Astrocyte of the cerebellum (primary cell): ENCODE data around the gene PRDM15.
"Not testable (repeated sequence)": the region's sequence is repeated elsewhere in the genome, so short reads cannot be mapped to it uniquely, and the experiment has no call there.

ENCODE experiments used
- DNase-seq: peaks from one replicate; pipeline ENCODE4 v3.0.0-alpha.2; 2011; ENCODE audit warnings: low read depth
- H3K4me3 ChIP-seq: 2 replicates; pipeline ENCODE4 v1.5.1; 2011; ENCODE audit warnings: mild to moderate bottlenecking, low read depth, low read length, moderate library complexity
- CTCF ChIP-seq: IDR thresholded peaks from 2 replicates; pipeline ENCODE4 v1.5.1; 2012; ENCODE audit warnings: low read length, low read depth, moderate library complexity, mild to moderate bottlenecking; ENCODE audit errors: missing control alignments
- in situ Hi-C: cut with HindIII; loops from 2 replicates; pipeline ENCODE4 v1.10.0; 2017; ENCODE audit warnings: low sequenced_read_pairs

The PRDM15 gene

GRCh38 chr21:41796476-41797080 is 82.6 kb downstream of the PRDM15 start:
- no peak for DNase-seq
- in situ Hi-C loops = loop anchor here (25.0 kb wide), 1 partner anchor 509 kb away; no protein-coding TSS in a partner anchor
- H3K4me3 ChIP-seq = no peak overlapping the region
- TF ChIP-seq CTCF = no peak

DNA sequence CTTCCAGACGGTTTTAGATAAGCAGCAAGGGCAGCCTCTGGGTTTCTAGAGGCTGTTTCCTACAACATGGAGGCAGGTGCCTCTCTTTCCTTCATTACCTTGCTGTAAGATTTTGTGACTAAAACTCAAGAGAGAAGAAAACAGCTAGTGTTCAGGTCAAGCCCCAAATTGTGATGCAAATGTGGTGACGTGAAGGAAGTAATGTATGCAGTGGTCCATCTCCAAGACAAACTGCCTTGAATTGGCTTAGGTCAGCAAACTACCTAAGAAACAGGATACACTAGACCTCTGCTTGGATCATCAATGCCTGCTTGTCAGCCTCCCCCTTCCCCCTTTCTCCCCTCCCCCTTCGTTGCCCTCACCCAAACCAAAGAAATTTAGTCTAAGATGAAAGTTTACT is 83.4 kb downstream of the PRDM15 start:
- no peak for DNase-seq
- in situ Hi-C loops = loop anchor here (25.0 kb wide), 1 partner anchor 508 kb away; no protein-coding TSS in a partner anchor
- no peak overlapping the region for H3K4me3 ChIP-seq
- TF ChIP-seq CTCF = no peak

- no peak for TF ChIP-seq CTCF
- no peak for DNase-seq
- in situ Hi-C loops = loop anchor here (25.0 kb wide), 1 partner anchor 507 kb away; no protein-coding TSS in a partner anchor
- H3K4me3 ChIP-seq = no peak overlapping the region
Observed at GRCh38 chr21:41794600-41794999, 84.5 kb downstream of the PRDM15 start.

DNA sequence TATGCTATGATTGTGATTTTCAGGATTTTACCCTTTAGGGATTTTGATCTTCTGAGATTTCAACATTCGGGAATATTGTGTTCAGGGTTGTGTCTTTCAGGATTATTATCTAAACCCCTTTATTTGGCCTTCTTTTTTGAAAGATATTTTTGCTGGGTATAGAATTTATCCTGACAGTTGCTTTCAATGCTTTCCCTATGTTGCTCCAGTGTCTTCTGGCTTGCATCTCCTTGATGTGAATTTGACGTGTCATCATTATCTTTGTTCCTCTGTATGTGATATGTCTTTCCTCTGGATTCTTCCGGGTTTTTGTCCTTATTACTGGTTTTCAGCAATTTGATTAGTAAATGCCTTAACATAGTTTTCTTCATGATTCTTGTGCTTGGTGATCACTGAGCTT is 86.4 kb downstream of the PRDM15 start:
- in situ Hi-C loops = loop anchor here (25.0 kb wide), 1 partner anchor 505 kb away; no protein-coding TSS in a partner anchor
- TF ChIP-seq CTCF = no peak
- no peak for DNase-seq
- H3K4me3 ChIP-seq = no peak overlapping the region

- no peak for DNase-seq
- in situ Hi-C loops = loop anchor here (25.0 kb wide), 1 partner anchor 499 kb away; no protein-coding TSS in a partner anchor
- no peak overlapping the region for H3K4me3 ChIP-seq
- TF ChIP-seq CTCF = no peak
Observed at GRCh38 chr21:41786509-41786987, 92.6 kb downstream of the PRDM15 start.

- in situ Hi-C loops = loop anchor here (25.0 kb wide), 1 partner anchor 498 kb away; no protein-coding TSS in a partner anchor
- DNase-seq, H3K4me3 ChIP-seq: not testable (repeated sequence)
Observed at GRCh38 chr21:41785262-41785661, 93.9 kb downstream of the PRDM15 start.

DNA sequence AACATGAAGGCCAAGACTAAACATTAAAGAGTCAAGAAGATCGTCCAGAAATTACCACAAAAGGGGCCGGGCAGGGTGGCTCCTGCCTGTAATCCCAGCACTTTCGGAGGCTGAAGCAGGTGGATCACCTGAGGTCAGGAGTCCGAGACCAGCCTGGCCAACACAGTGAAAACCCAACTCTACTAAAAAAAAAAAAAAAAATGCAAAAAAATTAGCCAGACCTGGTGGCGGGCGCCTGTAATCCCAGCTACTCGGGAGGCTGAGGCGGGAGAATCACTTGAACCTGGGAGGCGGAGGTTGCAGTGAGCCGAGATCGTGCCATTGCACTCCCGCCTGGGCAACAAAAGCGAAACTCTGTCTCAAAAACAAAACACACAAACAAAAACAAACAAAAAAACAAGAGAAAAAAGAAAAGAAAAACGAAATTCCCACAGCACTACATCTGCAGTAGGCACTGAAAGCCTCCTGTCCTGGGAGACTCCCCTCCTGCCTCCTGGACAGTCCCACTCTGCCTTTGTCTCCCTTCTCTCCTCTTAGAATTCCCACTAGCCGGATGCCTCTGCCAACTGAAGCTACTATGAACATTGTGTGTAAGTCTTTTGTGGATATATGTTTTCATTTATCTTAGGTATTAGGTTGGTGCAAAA is 94.6 kb downstream of the PRDM15 start:
- no peak overlapping the region for H3K4me3 ChIP-seq
- in situ Hi-C loops = loop anchor here (5.0 to 25.0 kb wide), 2 partner anchors 172 to 497 kb away; no protein-coding TSS in a partner anchor
- no peak for TF ChIP-seq CTCF
- DNase-seq = no peak
